HL-60 (cell line): ENCODE results near the gene EGFL7.

Experiments
- DNase-seq, 2 experiments: peaks; one replicate each; pipeline ENCODE4 v3.0.0-alpha.2; 2010 to 2020; ENCODE audit warnings: low read depth in 1 of 2, low spot score in 1 of 2
- H3K27ac ChIP-seq: fragments of 250-450 bp; sonication (Bioruptor Pico); replicated peaks from 2 replicates; pipeline ENCODE4 v1.5.1; 2020; ENCODE audit warnings: mild to moderate bottlenecking, moderate library complexity
- H3K27me3 ChIP-seq: fragments of 250-450 bp; sonication (Bioruptor Pico); 2 replicates; pipeline ENCODE4 v1.5.1; 2021; ENCODE audit warnings: mild to moderate bottlenecking, moderate library complexity; ENCODE audit not compliant: insufficient read depth, poor library complexity, severe bottlenecking
- H3K4me3 ChIP-seq: replicated peaks from 2 replicates; pipeline ENCODE4 v1.5.1; 2011; ENCODE audit warnings: mild to moderate bottlenecking, control low read depth, low read length; ENCODE audit not compliant: insufficient read depth
- GABPA ChIP-seq: IDR thresholded peaks from 2 replicates; pipeline ENCODE4 v1.6.1; 2012; ENCODE audit warnings: low read depth
- POLR2AphosphoS5 ChIP-seq: IDR thresholded peaks from 2 replicates; pipeline ENCODE4 v1.6.1; 2012; ENCODE audit warnings: low read depth
- SPI1 ChIP-seq: IDR thresholded peaks from 2 replicates; pipeline ENCODE4 v1.6.1; 2012; ENCODE audit warnings: low read depth, mild to moderate bottlenecking, borderline replicate concordance
- TF ChIP-seq, protein P1 (sequence below): IDR thresholded peaks from one replicate; pipeline ENCODE4 v1.5.1; 2011; ENCODE audit warnings: low read length, control low read depth, inconsistent platforms; ENCODE audit not compliant: insufficient read depth
- TF ChIP-seq, protein P2 (sequence below): IDR thresholded peaks from 2 replicates; pipeline ENCODE4 v1.6.1; 2012; ENCODE audit warnings: low read depth; ENCODE audit not compliant: insufficient replicate concordance

EGFL7 gene

DNA sequence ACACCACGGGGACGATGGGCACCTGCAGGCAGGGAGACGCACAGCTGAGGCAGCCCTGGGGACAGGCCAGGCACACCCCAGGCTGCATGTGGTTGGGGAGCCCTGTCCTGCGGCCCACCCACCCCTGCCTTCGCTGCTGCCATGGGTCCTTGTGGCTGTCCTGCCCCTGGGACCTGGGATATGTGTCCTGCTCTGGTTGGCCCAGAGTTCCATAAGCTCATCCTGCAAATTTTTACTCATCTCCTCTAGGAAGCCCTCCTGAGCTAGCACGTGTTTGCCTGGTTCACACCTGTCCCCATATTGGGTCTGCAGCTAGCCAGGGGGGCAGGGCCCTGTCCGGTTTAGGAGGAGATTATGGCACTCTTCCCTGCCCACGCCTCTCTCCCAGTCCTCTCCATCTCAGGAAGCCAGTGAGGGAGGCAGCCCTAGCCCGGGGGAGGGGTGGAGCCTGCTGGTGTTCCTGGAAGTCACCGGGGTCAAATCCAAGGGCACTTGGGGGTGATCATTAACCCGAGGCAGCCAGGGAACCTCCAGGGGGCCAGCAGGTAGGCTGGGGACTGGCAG, 12.2 kb downstream of the EGFL7 start:
- Histone ChIP-seq H3K4me3 (no peak overlapping the region), H3K27me3 (peaks cover 7% of the 10 kb centered on the region), H3K27ac (no peak overlapping the region)
- DNase-seq: no peak
- TF ChIP-seq, protein P1, sequence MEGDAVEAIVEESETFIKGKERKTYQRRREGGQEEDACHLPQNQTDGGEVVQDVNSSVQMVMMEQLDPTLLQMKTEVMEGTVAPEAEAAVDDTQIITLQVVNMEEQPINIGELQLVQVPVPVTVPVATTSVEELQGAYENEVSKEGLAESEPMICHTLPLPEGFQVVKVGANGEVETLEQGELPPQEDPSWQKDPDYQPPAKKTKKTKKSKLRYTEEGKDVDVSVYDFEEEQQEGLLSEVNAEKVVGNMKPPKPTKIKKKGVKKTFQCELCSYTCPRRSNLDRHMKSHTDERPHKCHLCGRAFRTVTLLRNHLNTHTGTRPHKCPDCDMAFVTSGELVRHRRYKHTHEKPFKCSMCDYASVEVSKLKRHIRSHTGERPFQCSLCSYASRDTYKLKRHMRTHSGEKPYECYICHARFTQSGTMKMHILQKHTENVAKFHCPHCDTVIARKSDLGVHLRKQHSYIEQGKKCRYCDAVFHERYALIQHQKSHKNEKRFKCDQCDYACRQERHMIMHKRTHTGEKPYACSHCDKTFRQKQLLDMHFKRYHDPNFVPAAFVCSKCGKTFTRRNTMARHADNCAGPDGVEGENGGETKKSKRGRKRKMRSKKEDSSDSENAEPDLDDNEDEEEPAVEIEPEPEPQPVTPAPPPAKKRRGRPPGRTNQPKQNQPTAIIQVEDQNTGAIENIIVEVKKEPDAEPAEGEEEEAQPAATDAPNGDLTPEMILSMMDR: no peak
- no peak for TF ChIP-seq POLR2AphosphoS5
- TF ChIP-seq, protein P2, sequence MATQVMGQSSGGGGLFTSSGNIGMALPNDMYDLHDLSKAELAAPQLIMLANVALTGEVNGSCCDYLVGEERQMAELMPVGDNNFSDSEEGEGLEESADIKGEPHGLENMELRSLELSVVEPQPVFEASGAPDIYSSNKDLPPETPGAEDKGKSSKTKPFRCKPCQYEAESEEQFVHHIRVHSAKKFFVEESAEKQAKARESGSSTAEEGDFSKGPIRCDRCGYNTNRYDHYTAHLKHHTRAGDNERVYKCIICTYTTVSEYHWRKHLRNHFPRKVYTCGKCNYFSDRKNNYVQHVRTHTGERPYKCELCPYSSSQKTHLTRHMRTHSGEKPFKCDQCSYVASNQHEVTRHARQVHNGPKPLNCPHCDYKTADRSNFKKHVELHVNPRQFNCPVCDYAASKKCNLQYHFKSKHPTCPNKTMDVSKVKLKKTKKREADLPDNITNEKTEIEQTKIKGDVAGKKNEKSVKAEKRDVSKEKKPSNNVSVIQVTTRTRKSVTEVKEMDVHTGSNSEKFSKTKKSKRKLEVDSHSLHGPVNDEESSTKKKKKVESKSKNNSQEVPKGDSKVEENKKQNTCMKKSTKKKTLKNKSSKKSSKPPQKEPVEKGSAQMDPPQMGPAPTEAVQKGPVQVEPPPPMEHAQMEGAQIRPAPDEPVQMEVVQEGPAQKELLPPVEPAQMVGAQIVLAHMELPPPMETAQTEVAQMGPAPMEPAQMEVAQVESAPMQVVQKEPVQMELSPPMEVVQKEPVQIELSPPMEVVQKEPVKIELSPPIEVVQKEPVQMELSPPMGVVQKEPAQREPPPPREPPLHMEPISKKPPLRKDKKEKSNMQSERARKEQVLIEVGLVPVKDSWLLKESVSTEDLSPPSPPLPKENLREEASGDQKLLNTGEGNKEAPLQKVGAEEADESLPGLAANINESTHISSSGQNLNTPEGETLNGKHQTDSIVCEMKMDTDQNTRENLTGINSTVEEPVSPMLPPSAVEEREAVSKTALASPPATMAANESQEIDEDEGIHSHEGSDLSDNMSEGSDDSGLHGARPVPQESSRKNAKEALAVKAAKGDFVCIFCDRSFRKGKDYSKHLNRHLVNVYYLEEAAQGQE: no peak
- TF ChIP-seq GABPA: no peak
- no peak for TF ChIP-seq SPI1

GRCh38 chr9:136675477-136676296, 13.0 kb downstream of the EGFL7 start:
- no peak overlapping the region for H3K27ac ChIP-seq
- TF ChIP-seq SPI1 (no peak), POLR2AphosphoS5 (no peak), GABPA (no peak)
- TF ChIP-seq, protein P2: no peak
- no peak for DNase-seq
- no peaks in the 10 kb centered on the region for H3K27me3 ChIP-seq
- no peak overlapping the region for H3K4me3 ChIP-seq

- TF ChIP-seq, protein P2: no peak
- Histone ChIP-seq H3K27me3 (no peaks in the 10 kb centered on the region), H3K27ac (no peak overlapping the region), H3K4me3 (no peak overlapping the region)
- DNase-seq: no peak
Observed at GRCh38 chr9:136676297-136676794, 13.6 kb downstream of the EGFL7 start.
